GM21529 (cell line): ENCODE results near the gene AGPAT3.
"Not testable (repeated sequence)": the region's sequence is repeated elsewhere in the genome, so short reads cannot be mapped to it uniquely, and the experiment has no call there.

Experiments
- ATAC-seq: cut with Tn5 transposase; IDR thresholded peaks from one replicate; pipeline ENCODE4 v1.9.1; 2021; ENCODE audit not compliant: unreplicated experiment

Gene AGPAT3

DNA sequence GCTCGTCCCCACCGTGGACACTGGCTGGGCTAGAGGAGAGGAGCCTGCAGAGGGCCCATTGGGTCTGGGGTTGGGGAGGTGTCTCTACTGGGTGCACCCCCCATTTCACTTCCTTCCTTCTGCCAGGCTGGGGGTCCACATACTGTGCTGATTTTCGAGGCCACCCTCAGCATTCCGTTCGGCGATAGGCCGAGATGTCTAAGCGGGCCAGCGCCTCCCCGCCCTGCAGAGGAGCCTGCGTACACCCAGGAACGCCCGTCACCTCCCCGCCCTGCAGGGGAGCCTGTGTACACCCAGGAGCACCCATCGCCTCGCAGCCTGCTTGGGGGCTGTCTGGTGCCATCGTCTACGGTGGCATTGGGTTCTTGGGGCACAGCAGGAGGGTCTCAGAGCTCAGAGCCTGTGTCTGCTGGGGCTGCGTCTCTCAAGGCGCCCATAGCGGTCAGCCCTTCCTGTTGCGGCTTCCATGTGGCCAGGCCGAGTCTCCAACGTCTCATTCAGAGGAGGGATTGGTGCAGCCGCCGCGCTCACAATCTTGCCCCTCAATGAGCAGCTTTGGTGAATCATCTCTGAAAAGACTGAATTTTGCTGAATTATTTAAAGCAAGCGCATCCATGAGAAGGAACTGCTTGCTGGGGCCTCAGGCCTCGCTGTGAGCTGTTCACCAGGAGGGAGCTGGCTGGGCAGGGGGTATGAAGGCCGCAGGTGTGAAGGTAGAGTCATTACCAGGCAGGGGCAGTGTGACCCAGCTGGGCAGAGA, 30.7 kb upstream of the AGPAT3 start:
- ATAC-seq = no peak

- ATAC-seq = no peak
These were observed 30.0 kb upstream of the AGPAT3 start for GRCh38 chr21:43835050-43835449.

GRCh38 chr21:43835861-43836260, 29.2 kb upstream of the AGPAT3 start:
- no peak for ATAC-seq

DNA sequence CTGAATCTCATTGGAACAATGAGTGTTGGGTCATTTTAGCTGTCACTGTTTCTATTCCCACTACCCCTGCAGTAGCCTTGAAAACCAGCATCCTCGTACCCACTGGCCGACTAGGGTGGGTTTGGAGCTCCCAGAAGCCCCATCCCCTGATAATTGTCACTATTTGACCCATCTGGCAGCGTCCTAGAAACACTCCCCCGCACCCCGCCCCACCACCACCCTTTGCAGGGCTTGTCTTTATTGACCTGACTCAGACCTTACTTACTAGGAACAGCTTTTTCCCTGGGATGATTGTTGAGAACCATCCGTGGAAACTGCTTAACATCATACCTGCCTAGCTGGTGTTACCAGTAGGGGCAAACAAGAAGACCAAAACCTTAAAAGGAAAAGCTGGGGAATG, 28.4 kb upstream of the AGPAT3 start:
- ATAC-seq = no peak

- no peak for ATAC-seq
These were observed 24.8 kb upstream of the AGPAT3 start for GRCh38 chr21:43840259-43840658.

- ATAC-seq = no peak
These were observed 22.3 kb upstream of the AGPAT3 start for GRCh38 chr21:43842742-43843141.

DNA sequence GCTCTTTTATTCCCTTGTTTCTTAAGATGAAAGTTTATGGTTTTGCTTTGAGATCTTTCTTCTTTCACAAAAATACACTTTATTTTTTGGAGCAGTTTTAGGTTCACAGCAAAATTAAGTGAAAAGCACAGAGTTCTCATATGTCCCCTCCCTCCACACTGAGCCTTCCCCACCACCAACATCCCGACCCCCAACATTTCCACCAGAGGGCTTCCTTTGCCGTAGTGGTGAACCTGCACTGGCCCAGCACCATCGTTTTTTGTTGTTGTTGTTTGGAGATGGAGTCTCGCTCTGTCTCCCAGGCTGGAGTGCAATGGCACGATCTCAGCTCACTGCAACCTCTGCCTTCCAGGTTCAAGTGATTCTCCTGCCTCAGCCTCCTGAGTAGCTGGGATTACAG, 20.1 kb upstream of the AGPAT3 start:
- not testable (repeated sequence) for ATAC-seq

GRCh38 chr21:43845386-43845785, 19.6 kb upstream of the AGPAT3 start:
- no peak for ATAC-seq

- ATAC-seq = no peak
These were observed 18.6 kb upstream of the AGPAT3 start for GRCh38 chr21:43846430-43846829.

DNA sequence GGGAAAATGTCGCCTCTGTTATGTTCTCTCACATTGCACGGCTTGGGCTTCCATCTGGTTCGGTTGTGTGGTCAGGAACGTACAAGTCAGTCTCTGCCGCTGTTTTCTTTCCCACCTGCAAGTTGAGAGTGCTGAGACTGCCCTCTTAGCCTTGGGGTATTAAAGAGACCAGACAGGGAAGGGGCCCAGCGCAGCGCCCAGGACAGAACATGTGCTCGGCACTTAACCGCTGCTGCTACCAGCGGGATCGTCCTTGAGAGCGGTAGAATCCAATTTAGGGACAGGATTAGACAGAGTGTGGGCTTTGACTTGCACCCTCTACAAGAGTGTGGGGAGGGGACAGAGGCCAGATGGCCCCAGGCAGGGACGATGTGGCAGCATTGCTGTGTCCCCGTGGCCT, 17.7 kb upstream of the AGPAT3 start:
- ATAC-seq = no peak

DNA sequence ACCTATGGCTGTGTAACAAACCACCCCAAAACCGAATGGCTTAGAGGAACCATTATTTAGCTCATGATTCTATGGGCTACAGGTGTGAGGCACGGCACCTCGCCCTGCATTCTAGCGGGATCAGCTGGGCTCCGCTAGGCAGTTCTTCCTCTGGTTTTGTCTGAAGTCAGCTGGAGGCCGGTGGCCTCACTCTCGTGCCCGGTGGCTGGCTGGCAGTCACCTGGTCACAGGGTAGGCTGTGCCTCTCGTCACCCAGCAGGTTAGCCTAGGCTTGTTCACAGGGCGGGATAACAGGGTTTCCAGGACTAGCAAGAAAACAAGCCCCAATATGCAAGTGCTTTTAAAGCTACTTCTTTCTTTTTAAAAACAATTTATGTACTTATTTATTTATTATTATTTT, 16.3 kb upstream of the AGPAT3 start:
- no peak for ATAC-seq

DNA sequence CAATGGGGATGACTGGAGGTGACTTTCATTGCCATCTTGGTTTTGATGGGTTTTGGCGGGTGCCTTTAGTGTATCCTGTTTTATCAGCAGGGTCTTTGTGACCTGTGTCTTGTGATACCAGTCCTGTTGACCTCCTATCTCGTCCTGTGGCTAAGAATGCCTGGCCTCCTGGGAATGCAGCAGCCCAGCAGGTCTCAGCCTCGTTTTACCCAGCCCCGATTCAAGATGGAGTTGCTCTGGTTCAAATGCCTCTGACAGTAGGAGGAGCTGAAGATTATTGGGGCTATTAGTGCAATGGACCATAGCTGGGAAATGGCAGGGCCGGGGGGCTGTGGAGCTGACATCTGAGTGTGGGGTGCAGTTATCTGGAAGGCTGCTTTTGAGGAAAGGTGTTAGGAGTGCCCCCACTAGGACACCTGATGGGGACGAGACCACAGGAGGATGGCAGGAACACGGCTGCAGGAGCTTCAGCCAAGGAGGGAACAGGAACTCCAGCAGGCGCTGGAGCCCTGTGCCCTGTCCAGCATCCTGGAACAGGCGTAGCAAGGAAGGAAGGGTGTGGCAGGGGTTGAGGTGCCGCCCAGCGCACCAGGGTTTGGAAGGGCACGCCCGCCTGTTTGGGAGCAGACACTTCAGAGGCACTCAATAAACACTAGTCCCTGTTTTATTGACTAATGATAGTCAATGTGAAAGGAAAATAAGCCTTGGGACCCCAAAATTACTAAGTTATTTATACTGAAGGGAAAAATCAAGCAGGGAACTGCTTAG, 15.3 kb upstream of the AGPAT3 start:
- no peak for ATAC-seq

DNA sequence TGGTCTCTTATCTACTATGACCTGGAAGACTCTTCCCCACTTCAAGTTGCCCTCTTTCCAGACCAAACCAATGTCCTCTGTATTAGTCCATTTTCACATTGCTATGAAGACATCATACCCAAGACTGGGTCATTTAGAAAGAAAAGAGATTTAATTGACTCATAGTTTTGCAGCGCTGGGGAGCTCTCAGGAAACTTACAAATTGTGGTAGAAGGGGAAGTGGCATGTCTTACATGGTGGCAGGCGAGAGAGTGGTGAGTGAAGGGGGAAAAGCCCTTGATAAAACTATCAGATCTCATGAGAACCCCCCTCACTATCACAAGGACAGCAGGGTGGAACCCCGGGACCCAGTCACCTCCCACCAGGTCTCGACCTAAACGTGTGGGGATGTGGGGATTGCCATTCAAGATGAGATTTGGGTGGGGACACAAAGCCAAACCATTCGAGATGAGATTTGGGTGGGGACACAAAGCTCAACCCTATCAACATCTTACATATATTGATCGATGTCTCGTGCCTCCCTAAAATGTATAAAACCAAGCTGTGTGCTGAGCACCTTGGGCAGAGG, 14.2 kb upstream of the AGPAT3 start:
- no peak for ATAC-seq

- no peak for ATAC-seq
These were observed 13.4 kb upstream of the AGPAT3 start for GRCh38 chr21:43851593-43851992.

DNA sequence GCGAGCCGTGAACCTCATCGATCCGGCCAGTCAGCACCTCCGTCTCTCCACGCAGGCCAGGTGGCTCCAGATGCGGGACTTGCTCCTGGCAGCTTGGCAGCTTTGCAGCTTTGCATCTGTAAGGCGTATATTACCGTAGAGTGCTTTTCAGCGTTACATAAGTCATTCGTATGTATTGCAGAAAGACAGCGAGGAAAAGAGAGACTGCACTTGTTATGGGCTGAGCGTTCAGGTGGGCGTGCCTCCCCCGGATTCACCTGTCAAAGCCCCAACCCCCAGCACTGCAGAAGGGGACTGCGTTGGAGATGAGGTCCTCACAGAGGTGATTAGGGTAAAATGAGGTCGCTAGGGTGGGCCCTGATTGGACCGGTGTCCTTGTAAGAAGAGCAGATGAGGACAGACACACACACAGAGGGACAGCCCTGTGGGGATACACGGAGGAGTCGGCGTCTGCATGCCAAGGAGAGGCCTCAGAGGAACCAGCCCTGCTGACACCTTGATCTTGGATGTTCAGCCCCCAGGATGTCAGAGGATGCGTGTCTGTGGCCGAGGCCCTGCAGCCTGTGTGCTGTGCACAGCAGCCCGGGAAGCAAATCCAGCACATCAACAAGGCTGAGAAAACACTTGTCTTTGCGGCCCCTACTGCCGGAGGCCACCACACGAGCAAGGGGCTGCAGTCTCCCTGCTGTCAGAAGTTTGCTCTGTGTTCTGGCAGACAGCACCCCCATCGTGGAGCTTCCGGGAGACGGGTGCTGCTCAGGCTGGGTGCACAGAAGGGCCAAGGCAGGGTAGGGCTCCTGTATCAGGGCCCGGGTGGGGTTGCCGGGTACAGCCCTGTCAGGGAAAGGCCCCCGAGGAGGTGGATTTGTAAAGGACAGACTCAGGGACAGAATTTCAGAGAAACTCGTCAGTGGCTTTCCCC, 10.9 kb upstream of the AGPAT3 start:
- ATAC-seq = peak; percentile 19

- ATAC-seq = peak; percentile 89
These were observed 10.0 kb upstream of the AGPAT3 start for GRCh38 chr21:43854773-43855633.

GRCh38 chr21:43855955-43856354, 9.1 kb upstream of the AGPAT3 start:
- no peak for ATAC-seq

- no peak for ATAC-seq
These were observed 6.0 kb upstream of the AGPAT3 start for GRCh38 chr21:43858806-43859648.

GRCh38 chr21:43859747-43860214, 5.2 kb upstream of the AGPAT3 start:
- no peak for ATAC-seq
